Activated CD4-positive, alpha-beta T cell treated with anti-CD3 and anti-CD28 coated beads for 1 hour (primary cell): Measurements from ENCODE around the gene RASAL2.
"Not testable (repeated sequence)": the region's sequence is repeated elsewhere in the genome, so short reads cannot be mapped to it uniquely, and the experiment has no call there.

Experiments
- DNase-seq: peaks from one replicate; pipeline ENCODE4 v3.0.0-alpha.2; 2020

RASAL2 gene

DNA sequence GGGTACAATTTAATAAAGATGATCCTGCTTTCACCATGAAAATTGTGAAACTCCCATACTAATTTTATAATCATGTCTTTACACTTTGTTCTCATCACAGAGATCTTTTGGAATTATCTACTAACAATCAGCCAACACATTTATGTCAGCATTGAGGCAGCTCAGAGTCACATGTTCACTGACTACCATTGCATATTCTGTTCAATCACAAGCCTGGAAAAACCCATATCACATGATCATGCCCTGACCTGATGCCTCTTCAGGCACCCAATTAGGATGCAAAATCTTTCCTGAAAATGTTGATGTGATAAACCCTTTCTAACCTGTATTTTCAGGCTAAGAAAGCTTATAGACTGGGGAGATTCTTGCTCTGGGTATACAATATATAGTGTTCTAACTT lies 21.6 kb upstream of the RASAL2 start:
- DNase-seq, result no peak

DNA sequence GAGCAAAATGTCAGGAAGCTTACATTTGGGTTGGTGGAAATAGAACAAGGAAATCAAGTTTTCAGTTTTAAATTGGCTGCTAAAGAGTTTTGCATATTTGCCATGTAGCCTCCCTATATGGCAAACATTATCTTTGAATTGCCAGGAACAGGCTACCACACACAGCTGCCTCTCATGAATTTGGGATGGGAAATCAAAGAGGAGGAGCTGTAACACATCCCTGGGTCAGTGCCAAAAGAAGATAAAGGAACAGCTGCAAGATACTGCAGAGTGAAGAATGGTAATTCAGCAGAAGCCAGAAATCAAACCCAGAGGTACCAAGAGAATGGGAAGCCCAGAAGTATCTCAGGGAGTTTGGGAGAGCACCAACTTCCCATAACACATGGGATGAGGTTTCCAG lies 18.6 kb upstream of the RASAL2 start:
- no peak for DNase-seq

DNA sequence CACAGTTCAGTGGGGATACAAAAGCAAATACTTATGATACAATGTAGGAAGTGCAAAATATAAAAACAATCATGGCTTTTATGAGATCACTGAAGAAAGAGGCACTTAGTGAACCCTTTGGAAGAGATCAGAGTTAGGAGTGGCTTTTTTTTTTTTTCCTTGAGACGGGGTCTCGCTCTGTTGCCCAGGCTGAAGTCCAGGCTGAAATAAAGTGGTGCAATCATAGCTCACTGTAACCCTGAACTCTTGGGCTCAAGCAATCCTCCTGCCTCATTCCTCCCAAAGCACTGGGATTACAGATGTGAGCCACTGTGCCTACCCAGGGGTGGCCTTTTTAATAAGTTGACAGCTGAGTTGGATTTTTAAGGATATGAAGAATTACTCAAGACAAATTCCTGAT lies 17.3 kb upstream of the RASAL2 start:
- no peak for DNase-seq

DNA sequence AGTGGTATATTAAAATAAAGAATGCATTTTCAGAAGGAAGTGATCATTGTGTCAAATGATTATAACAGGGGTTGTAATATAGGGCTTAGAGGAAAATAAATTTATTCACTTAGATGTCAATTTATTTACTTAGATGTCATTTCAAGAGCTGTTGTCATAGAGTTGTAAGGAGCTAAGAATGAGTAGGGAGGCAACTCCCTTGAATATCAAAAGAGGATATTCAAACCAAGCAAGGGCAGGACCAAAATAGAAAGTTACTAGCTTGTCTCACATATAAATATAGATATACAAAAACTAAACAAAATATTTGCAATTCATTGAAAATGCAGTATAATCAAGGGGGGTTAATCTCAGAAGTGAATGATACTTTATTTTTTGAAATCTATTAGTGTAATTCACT lies 16.0 kb upstream of the RASAL2 start:
- no peak for DNase-seq

DNA sequence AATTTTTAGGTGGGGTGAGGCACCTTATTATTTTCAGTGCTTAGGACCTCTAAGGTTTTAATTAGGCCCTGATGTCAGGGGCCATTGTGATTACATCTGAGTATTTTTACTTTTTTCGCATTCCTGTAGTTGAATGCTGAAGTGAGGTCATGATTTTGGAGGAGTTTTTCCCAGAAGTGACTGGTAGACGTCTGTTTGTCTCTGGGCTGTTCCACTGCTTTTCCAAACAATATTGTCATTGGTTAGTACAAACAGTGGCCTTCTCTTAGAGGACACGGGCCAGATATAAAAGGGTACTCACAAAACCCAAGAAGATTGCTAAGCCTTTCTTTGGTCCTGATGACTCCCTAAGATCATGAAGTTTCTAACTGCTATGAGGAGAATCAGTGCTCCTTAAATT lies 7.6 kb upstream of the RASAL2 start:
- no peak for DNase-seq

DNA sequence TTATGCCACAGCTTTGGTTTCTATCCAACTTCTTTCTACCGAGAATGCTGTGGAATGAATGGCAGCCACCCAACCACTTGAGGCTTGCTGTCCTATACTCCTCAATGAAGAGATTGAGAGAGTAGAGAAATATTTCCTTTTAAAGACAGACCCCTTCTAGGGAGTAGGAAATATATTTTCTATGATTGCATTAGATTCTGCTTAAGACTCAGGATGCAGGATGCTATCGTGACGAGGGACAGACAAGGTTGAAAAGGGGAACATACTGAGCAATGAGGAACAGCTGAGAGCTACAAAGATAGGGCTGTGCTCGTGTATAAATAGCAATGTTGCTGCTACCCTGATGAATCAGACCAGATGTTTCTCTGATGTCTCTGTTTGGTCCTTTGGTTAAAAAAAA lies 7.1 kb upstream of the RASAL2 start:
- DNase-seq, result no peak

DNA sequence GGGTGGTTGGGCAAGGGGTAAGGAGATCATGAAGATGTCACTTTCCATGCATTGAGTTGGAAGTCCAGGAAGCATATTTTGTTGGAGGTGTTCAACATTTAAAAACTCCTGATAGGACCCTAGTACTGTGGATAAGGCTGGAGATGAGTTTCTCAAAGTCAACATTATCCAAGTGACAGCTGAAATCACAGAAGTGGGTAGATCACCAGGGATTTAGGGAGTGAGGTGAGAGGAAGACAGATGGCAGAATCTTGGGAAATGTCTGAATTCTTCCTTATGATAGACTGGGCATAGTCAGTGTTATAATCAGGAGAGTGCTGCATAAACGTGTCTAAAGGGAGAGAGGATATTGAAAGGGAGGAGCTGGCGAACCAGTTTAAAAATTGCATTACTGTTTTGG lies 5.3 kb upstream of the RASAL2 start:
- DNase-seq, result no peak

DNA sequence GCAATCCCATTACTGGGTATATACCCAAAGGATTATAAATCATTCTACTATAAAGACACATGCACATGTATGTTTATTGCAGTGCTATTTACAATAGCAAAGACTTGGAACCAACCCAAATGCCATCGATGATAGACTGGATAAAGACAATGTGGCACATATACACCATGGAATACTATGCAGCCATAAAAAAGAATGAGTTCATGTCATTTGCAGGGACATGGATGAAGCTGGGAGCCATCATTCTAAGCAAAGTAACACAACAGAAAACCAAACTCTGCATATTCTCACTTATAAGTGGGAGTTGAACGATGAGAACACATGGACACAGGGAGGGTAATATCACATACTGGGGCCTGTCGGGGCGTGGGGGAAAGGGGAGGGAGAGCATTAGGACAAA lies 2.5 kb upstream of the RASAL2 start:
- DNase-seq, result not testable (repeated sequence)

DNA sequence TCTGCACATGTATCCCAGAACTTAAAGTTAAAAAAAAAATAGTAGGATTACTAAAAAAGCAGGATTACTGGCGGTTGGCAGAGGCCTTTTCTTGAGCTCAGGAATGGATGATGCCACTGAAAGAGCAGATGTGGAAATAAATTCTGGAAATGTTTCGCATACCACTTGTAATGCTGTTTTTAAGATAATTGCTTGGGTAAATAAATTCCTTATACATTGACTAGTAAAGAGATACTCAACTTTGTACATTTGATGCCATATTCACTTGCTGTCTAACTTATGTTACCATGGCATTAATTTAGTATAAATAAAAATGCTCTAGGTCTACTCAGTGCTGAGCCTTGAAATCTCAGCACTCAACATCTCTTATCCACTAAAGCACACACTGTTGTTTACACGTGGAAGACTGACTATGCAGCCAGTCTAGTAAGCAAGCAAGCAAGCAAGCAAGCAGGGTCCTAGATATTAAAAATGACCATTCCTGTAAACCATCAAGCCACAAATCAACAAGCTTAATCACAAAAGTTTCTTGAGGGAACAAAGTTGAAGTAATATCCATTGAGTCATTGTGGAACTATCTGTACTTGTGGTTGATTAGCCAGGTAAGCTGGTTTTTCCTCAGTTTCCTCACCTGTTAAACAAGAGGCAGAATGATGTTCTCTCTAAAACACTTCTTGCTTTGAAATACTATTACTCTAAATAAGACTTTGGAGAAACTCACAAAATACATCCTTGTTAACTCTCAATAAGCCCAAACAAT lies 1.7 kb upstream of the RASAL2 start:
- no peak for DNase-seq

DNA sequence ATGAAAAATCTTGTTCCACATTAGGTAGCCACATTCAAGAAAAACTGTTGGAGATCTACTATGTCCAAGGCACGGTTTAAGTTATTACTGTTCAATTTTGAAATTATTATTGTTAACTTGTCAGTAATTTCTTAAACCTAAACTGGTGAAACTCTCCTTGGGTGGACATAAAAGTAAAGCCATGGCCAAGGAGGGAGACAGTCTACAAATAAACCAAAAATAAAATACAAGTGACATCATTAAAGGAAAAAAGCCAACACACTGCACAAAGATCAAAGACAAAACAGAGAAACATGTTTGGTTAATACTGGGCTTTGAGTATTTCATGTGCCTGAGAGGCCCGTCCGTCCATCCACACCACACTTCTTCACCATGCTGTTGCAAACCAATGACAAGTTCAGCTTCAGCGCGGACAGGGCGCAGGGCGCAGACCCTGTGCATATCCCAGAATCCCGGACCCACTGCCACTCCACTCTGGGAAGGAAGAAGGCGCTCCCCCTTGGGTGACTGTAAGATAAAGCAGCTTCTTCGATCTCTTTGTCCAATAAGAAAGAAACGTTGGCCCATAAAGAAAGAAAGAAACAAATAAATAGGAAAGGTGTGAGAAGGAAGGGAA lies 918 bp upstream of the RASAL2 start:
- no peak for DNase-seq

DNA sequence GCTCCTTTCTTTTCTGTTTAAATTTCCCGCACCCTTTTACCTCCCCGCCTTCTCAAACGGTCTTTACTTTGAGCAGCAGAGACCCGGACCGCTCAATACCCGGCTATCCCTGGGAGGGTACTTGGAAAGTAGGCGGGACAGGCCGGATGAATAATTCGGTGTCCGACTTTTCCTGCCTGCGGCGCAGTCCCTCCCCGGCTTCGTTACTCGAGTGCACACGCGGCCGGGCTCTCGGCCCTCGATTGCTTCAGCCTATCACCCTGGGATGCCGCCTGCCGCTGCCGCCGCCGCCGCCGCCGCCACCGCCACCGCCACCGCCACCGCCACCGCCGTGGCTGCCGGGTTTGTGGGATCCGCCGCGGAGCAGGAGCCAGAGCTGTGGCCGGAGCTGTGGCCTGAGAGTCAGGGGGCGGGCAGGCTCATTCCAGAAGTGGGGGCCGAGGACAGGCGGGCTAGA lies 382 bp upstream of the RASAL2 start:
- DNase-seq, result no peak

DNA sequence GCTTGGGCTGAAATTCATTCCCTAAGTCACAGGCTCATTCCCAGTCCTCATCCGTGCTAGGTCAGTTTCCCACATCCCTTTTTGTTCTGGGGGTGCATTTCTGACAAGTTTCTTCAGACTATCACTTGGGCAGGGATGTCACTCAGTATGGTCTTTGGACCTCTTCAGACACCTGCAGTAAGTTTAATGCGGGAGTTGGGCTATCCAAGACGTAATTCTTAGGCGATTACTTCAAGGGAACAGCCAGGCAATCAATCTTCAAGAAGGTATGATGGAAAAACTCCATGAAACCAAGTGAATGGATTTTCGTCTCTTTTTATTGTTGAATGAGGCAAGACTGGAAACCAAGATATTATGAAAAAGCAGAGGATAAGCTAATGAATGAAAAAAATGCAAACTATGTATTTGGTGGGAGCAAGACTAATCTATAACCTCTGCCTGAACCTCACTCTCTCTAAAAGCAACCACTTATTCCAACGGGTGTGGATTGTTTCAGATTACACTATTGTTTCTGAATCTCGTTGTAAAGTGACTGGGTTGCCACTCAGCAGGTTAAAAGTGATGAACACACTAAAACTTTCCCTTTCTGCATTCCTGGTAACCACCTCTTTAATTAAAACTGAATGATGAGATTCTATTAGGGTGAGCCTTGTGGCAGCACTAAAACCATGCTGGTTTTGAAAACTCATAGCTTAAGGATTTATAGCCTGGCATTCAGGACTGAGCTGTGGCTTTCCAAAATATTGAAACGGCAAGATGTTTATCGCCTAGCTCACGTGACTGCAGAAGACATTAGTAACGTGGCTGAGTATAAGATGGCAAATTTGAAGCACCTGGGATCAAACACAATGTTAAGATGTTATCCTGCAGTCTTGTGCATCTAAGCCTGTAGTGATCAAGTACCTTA lies 1.1 kb downstream of the RASAL2 start:
- no peak for DNase-seq

DNA sequence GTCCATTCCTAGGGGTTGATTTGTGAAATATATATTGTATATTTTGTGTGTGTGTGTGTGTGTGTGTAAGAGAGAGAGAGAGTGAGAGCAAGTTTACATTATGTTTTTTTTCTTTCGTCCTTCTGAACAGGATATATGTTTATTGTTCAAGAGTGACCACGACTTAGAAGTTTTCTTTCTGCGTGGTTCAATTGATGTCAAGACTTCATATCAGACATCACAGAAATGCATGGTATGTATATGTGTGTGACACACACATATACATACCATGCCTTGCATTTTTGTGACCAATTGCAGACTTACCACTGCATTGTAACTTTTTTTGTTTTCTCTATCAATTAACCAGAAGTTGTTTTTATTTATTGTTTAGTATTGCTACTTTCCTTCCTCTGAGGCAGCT lies 2.5 kb downstream of the RASAL2 start:
- DNase-seq, result no peak

DNA sequence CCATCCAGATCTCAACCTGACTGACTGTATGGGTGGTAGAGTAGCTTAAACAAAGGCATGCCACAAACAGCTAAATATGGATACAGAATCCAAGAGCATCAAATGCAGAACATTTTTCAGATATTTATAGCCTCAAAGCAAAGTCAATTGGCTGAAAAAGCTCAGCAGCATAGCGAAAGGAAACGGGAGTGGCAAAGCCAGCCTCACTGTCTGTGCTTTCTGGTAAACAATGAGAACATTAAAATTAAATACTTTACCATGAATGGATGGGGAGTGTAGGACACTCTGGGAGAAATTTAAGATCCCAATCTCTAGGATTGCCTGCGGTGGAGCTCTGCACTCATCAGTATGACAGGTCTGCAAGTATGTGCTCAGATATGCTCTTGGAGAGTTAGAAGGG lies 4.4 kb downstream of the RASAL2 start:
- DNase-seq, result no peak

DNA sequence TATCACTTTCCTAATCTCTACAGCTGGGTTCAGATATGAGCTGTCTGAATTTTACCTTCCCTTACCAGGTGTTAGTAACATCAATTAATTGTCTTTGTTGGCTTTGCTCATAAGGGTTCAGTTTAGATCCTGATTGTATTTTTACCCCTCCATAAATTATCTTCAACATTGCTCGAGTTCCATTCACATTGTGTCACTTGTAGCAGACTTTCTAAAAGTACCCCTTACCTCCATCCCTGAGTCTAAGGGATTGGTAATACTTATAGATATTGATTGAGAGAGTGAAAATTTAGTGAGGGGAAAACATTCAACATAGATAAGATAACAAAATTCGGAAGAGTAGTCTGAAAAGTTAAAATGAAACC lies 7.3 kb downstream of the RASAL2 start:
- no peak for DNase-seq

DNA sequence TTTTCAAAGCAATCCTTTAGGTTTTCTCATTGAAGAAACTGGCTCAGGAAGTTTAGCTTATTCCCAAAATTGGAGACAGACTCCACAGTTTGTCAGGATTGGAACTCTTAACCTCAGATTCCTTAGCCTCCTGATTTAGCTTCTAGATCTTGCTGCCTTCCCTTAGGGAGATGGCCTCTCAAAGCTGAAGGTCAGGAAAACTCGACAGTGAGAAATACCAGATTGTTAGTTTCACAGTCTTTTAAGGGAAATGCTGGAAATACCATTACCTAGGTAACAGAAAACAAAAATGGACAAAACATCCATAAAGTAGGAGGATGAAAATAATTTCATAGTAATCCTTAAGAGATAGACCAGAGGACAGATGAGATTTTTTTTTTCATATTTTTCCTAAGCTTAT lies 7.8 kb downstream of the RASAL2 start:
- no peak for DNase-seq

DNA sequence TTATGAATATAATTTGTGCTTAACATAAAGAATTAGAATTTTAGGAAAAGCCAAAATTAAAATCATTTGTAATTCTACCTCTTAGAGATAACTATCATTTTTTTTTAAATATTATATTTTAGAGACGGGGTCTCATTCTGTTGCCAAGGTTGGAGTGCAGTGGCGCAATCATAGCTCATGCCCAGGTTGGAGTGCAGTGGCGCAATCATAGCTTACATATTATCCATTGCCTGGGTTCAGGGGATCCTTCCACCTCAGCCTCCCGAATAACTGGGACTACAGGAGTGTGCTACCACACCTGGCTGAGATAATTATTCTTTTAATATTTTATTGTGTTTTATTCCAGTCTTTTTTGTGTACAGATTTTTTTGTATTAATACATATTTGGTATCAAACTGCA lies 8.3 kb downstream of the RASAL2 start:
- DNase-seq, result no peak

DNA sequence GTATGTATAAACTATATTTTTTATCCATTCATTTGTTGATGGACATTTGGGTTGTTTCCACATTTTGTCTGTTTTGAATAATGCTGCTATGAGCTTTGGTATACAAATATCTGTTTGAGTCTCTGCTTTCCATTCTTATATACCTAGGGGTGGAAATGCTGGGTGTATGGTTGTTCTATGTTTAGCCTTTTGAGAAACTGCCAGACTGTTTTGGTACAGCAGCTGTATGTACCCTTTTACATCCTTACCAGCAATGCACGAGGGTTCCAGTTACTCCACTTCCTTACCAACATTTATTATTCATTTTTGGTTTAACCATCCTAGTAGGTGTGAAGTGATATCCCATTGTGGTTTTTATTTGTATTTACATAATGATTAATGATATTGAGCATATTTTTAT lies 13.9 kb downstream of the RASAL2 start:
- DNase-seq, result no peak

DNA sequence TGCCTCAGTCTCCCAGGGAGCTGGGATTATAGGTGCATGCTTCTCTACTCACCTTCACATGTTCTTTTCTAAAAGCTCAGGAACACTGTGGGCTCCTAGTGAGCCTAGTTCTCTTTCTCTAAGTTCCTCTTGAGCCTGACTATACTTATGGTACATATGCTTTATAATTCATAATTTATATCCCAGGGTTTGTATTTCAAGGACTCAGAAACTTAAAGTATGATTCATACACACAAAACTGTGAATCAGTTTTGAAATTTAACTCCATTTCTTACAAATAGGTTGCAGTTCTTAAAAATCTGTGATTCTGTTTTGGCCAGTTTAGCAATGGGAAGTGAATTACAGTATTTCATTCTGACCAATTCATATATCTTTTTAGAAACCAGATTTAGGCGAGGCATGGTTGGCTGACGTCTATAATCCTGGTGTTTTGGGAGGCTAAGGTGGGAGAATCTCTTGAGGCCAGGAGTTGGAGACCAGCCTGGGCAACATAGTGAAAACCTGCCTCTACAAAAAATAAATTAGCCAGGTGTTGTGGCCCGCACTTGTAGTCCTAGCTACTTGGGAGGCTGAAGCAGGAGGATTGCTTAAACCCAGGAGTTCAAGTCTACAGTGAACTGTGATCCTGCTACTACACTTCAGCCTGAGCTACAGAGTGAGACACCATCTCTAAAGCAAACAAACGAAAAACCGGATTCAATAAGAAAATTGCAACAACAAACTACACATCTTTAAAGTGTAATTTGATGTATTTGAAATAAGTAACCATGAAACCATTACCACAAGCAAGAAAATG lies 15.6 kb downstream of the RASAL2 start:
- no peak for DNase-seq

DNA sequence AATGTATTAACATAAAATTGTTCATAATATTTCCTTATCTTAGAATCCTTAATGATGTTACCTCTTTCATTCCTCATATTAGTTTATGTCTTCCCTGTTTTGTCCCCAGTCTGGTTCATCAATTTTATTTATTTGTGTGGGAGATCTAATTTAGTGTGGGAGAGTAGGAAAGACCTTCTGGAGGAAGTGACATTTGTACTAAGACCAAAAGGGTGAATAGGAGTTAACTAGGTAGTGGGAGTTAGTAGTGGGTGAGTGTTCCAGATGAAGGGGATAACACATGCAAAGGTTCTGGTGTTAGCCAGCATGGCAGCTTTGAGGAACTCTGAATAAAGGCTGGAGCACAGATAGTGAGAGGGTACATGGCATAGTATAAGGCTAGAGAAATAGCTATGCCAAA lies 21.4 kb downstream of the RASAL2 start:
- DNase-seq, result no peak

DNA sequence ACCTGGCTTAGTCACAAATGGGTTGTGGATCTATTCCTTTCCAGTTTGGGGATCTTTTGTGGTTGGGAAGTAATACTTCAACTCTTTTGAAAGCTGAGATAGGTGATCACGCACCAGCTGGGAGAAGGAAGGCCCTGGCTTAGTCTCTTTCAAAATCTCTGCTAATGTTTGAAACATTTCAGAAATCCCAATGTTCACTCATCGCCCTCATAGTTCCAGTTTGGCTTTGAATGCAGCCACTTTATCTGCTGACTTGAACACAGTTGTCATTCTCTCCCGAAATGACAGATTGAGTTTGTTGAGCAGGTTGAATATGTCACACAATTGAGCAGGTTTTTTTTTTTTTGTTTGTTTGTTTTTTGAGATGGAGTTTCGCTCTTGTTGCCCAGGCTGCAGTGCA lies 24.6 kb downstream of the RASAL2 start:
- DNase-seq, result no peak

DNA sequence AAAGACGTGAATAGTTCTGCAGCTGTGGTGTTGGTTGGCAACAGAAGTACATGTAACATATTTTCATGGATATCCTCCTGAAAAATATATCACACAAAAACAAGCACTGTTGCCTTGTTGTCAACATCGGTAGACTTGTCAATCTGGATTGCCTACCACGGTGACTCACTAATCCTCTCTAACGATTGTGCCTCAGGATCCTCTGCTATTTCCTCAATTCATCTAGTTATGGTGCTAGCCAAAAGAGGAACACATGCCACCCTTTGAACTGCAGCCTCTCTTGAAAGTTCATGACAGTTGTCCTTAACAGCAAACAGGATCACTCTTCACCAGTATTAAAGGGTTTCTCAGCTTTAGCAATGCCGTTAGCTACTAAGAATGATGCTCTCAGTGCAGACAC lies 25.7 kb downstream of the RASAL2 start:
- DNase-seq, result no peak

DNA sequence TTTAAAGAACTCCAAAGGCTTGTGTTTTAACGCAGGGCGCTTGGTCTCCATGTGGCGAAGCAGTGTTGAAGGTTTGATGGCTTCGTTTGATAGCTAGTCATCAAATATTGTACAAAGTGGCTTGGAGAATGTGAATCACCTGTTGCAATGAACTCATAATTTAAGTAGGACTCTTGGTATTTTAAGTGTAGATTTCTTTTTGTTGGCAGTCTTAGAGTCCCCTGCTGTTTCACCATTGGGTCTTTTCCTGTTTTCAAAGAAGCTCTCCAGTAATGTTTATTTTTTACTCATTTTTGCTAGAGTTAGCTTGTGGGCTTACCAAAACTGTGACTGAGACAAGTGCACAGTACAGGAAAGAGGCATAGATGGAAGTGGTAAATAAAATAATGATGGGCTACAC lies 26.2 kb downstream of the RASAL2 start:
- no peak for DNase-seq
